SJCRH30 (cell line): ENCODE measurements around the gene FAM20A. TPM values are rescaled to one million over a fixed set of nuclear protein-coding genes. Genes with fewer than 3 reads are reported as not detected.

Source experiments
- DNase-seq, 2 experiments: peaks; one replicate each; pipeline ENCODE4 v3.0.0-alpha.2; 2015 to 2020
- H3K27ac ChIP-seq: fragments of 250-450 bp; sonication (Bioruptor Pico); 2 replicates; pipeline ENCODE4 v1.5.1; 2020; ENCODE audit warnings: mild to moderate bottlenecking, moderate library complexity
- H3K27me3 ChIP-seq: fragments of 250-450 bp; sonication (Bioruptor Pico); 2 replicates; pipeline ENCODE4 v1.5.1; 2020; ENCODE audit warnings: mild to moderate bottlenecking, moderate library complexity
- H3K36me3 ChIP-seq: fragments of 250-450 bp; sonication (Bioruptor Pico); 2 replicates; pipeline ENCODE4 v1.5.1; 2020; ENCODE audit warnings: mild to moderate bottlenecking, moderate library complexity
- H3K4me1 ChIP-seq: fragments of 250-450 bp; sonication (Bioruptor Pico); 2 replicates; pipeline ENCODE4 v1.5.1; 2020; ENCODE audit warnings: mild to moderate bottlenecking, moderate library complexity
- H3K4me3 ChIP-seq: fragments of 250-450 bp; sonication (Bioruptor Pico); 2 replicates; pipeline ENCODE4 v1.5.1; 2020; ENCODE audit warnings: mild to moderate bottlenecking, moderate library complexity
- H3K9me3 ChIP-seq: fragments of 250-450 bp; sonication (Bioruptor Pico); replicated peaks from 2 replicates; pipeline ENCODE4 v1.5.1; 2020; ENCODE audit warnings: mild to moderate bottlenecking, moderate library complexity
- total RNA-seq: library from RNA; depleted of rRNA; stranded (reverse); fragments of >200 nt; shearing (Covaris generic); gene quantifications from 2 replicates; pipeline ENCODE4 v1.2.3, GENCODE V29; 2014

Gene FAM20A
- total RNA-seq, 1 experiment from 2014 or later: 1.0 TPM

GRCh38 chr17:68616334-68616733 is 15.2 kb upstream of the FAM20A start:
- Histone ChIP-seq H3K27ac (no peak overlapping the region), H3K4me1 (peaks cover 3% of the 10 kb centered on the region; the same call in 1 of the 2 replicates), H3K27me3 (no peaks in the 10 kb centered on the region), H3K9me3 (no peaks in the 10 kb centered on the region), H3K4me3 (no peak overlapping the region), H3K36me3 (no peaks in the 10 kb centered on the region)
- DNase-seq: no peak

- no peaks in the 10 kb centered on the region for H3K36me3 ChIP-seq
- H3K27ac ChIP-seq: no peak overlapping the region
- no peaks in the 10 kb centered on the region for H3K9me3 ChIP-seq
- no peak for DNase-seq
- H3K4me1 ChIP-seq: peaks cover 3% of the 10 kb centered on the region; the same call in 1 of the 2 replicates
- no peak overlapping the region for H3K4me3 ChIP-seq
- no peaks in the 10 kb centered on the region for H3K27me3 ChIP-seq
Measured at GRCh38 chr17:68614718-68615117, 13.6 kb upstream of the FAM20A start.

- DNase-seq: peak; percentile 84 to 96
- H3K27ac ChIP-seq: no peak overlapping the region
Measured at GRCh38 chr17:68613739-68614298, 12.7 kb upstream of the FAM20A start.

GRCh38 chr17:68612923-68613292 is 11.7 kb upstream of the FAM20A start:
- Histone ChIP-seq H3K36me3 (no peaks in the 10 kb centered on the region), H3K4me1 (peaks cover 3% of the 10 kb centered on the region; the same call in 1 of the 2 replicates), H3K27ac (no peak overlapping the region), H3K27me3 (no peaks in the 10 kb centered on the region), H3K9me3 (peaks cover 6% of the 10 kb centered on the region; the same call in 1 of the 2 replicates), H3K4me3 (no peak overlapping the region)
- no peak for DNase-seq

More at GRCh38 chr17:68613739-68614298, 12.7 kb upstream of the FAM20A start:
- no peaks in the 10 kb centered on the region for H3K9me3 ChIP-seq
- H3K36me3 ChIP-seq: no peaks in the 10 kb centered on the region
- peaks cover 3% of the 10 kb centered on the region; the same call in 1 of the 2 replicates for H3K4me1 ChIP-seq
- no peak overlapping the region for H3K4me3 ChIP-seq
- H3K27me3 ChIP-seq: no peaks in the 10 kb centered on the region

- Histone ChIP-seq H3K4me1 (peaks cover 3% of the 10 kb centered on the region; the same call in 1 of the 2 replicates), H3K27me3 (no peaks in the 10 kb centered on the region), H3K9me3 (peaks cover 11% of the 10 kb centered on the region; the same call in 1 of the 2 replicates), H3K36me3 (no peaks in the 10 kb centered on the region), H3K27ac (no peak overlapping the region), H3K4me3 (no peak overlapping the region)
- no peak for DNase-seq
Measured at GRCh38 chr17:68612209-68612922, 11.2 kb upstream of the FAM20A start.

- Histone ChIP-seq H3K4me3 (no peak overlapping the region), H3K36me3 (no peaks in the 10 kb centered on the region), H3K27me3 (no peaks in the 10 kb centered on the region), H3K4me1 (peaks cover 3% of the 10 kb centered on the region; the same call in 1 of the 2 replicates), H3K27ac (no peak overlapping the region), H3K9me3 (peaks cover 13% of the 10 kb centered on the region; the same call in 1 of the 2 replicates)
- no peak for DNase-seq
Measured at GRCh38 chr17:68611353-68612208, 10.4 kb upstream of the FAM20A start.

GRCh38 chr17:68610554-68610953 is 9.4 kb upstream of the FAM20A start:
- Histone ChIP-seq H3K27ac (no peak overlapping the region), H3K9me3 (peaks cover 13% of the 10 kb centered on the region; the same call in 1 of the 2 replicates), H3K27me3 (no peaks in the 10 kb centered on the region), H3K4me3 (no peak overlapping the region), H3K4me1 (peaks cover 5% of the 10 kb centered on the region; the same call in 1 of the 2 replicates), H3K36me3 (no peaks in the 10 kb centered on the region)
- DNase-seq: no peak

- DNase-seq: no peak
- no peak overlapping the region for H3K4me3 ChIP-seq
Measured at GRCh38 chr17:68608515-68609130, 7.5 kb upstream of the FAM20A start.

GRCh38 chr17:68606451-68607307 is 5.5 kb upstream of the FAM20A start:
- Histone ChIP-seq H3K36me3 (no peaks in the 10 kb centered on the region), H3K4me3 (no peak overlapping the region), H3K27ac (no peak overlapping the region), H3K9me3 (peaks cover 13% of the 10 kb centered on the region; the same call in 1 of the 2 replicates), H3K27me3 (no peaks in the 10 kb centered on the region), H3K4me1 (0 out of 2 replicates have a peak, but pooled peaks cover 2% of the 10 kb centered on the region)
- DNase-seq: peak in 1 of 2 experiments; percentile 19

More at GRCh38 chr17:68608515-68609130, 7.5 kb upstream of the FAM20A start:
- Histone ChIP-seq H3K27ac (no peak overlapping the region), H3K9me3 (peaks cover 13% of the 10 kb centered on the region; the same call in 1 of the 2 replicates), H3K27me3 (no peaks in the 10 kb centered on the region), H3K36me3 (no peaks in the 10 kb centered on the region), H3K4me1 (peaks cover 4% of the 10 kb centered on the region; the same call in 1 of the 2 replicates)

GRCh38 chr17:68605914-68606313 is 4.7 kb upstream of the FAM20A start:
- no peak for DNase-seq
- H3K4me3 ChIP-seq: no peak overlapping the region
- no peak overlapping the region for H3K27ac ChIP-seq
- peaks cover 13% of the 10 kb centered on the region; the same call in 1 of the 2 replicates for H3K9me3 ChIP-seq
- no peaks in the 10 kb centered on the region for H3K36me3 ChIP-seq
- 0 out of 2 replicates have a peak, but pooled peaks cover 2% of the 10 kb centered on the region for H3K4me1 ChIP-seq
- no peaks in the 10 kb centered on the region for H3K27me3 ChIP-seq

GRCh38 chr17:68603656-68604055 is 2.5 kb upstream of the FAM20A start:
- Histone ChIP-seq H3K27ac (no peak overlapping the region), H3K27me3 (no peaks in the 10 kb centered on the region), H3K36me3 (no peaks in the 10 kb centered on the region), H3K9me3 (peaks cover 12% of the 10 kb centered on the region; the same call in 1 of the 2 replicates), H3K4me1 (0 out of 2 replicates have a peak, but pooled peaks cover 2% of the 10 kb centered on the region), H3K4me3 (no peak overlapping the region)
- no peak for DNase-seq

GRCh38 chr17:68603027-68603426 is 1.9 kb upstream of the FAM20A start:
- Histone ChIP-seq H3K4me3 (no peak overlapping the region), H3K36me3 (no peaks in the 10 kb centered on the region), H3K27ac (no peak overlapping the region), H3K9me3 (peaks cover 9% of the 10 kb centered on the region; the same call in 1 of the 2 replicates), H3K4me1 (0 out of 2 replicates have a peak, but pooled peaks cover 2% of the 10 kb centered on the region), H3K27me3 (no peaks in the 10 kb centered on the region)
- no peak for DNase-seq

GRCh38 chr17:68602289-68602688 is 1.1 kb upstream of the FAM20A start:
- Histone ChIP-seq H3K4me1 (0 out of 2 replicates have a peak, but pooled peaks cover 2% of the 10 kb centered on the region), H3K9me3 (0 out of 2 replicates have a peak, but pooled peaks cover 1% of the 10 kb centered on the region), H3K27me3 (no peaks in the 10 kb centered on the region), H3K4me3 (no peak overlapping the region), H3K36me3 (no peaks in the 10 kb centered on the region), H3K27ac (no peak overlapping the region)
- DNase-seq: no peak
